DLD1 (cell line): ENCODE measurements around the gene GATC.

Experiments
- in situ Hi-C: cut with HindIII; loops from 2 replicates; pipeline ENCODE4 v1.10.0; 2017; ENCODE audit warnings: low sequenced_read_pairs

Gene GATC

GRCh38 chr12:120445911-120446843, at the start of gene GATC, which contains the start of gene TRIAP1:
GATC (plus strand) TSS chr12:120446444; CDS start chr12:120446481, 37 bp downstream.
TRIAP1 (minus strand) TSS chr12:120446384; CDS start chr12:120446372, 12 bp downstream.
- in situ Hi-C loops = no loop called here

GRCh38 chr12:120397824-120398540, 48.3 kb upstream of the GATC start:
- in situ Hi-C loops = no loop called here

- in situ Hi-C loops = no loop called here
Measured at GRCh38 chr12:120399531-120399930, 46.7 kb upstream of the GATC start.

DNA sequence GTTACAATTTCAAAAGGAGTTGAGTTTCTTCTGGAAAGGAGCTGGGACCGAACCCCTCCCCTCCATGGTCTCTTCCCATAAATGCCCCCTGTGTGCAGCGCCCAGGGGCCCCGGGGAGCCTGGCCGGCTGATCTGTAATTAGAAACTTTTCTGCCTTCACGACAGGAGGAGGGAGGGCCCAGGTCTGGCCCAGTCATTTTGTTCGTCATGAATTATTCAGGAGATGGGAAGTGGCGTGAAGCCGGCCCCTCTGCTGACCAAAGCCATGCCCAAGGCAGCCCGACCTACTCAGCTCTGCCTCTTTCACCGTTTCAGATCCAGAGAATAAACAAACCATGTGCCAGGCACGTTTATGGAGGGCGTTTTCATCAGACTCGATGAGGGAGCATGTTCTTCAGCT, 44.0 kb upstream of the GATC start:
- in situ Hi-C loops = no loop called here

DNA sequence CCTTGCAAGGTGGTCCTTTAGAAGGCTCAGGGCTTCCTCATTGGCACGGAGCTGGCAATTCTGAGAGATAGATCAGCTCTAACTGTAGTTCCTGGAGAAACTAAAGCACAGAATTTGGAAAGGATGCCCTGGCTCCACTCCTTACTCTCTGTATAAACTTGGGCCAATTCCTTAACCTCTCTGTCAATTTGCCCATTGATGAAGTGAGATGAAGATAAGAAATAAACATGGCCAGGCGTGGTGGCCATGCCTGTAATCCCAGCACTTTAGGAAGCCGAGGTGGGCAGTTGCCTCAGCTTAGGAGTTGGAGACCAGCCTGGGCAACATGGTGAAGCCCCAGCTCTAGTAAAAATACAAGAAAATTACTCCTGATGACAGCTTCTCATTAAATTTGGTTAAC, 42.4 kb upstream of the GATC start:
- in situ Hi-C loops = no loop called here

- in situ Hi-C loops = no loop called here
Measured at GRCh38 chr12:120404271-120404670, 42.0 kb upstream of the GATC start.

GRCh38 chr12:120406069-120406468, 40.2 kb upstream of the GATC start:
- in situ Hi-C loops = no loop called here

DNA sequence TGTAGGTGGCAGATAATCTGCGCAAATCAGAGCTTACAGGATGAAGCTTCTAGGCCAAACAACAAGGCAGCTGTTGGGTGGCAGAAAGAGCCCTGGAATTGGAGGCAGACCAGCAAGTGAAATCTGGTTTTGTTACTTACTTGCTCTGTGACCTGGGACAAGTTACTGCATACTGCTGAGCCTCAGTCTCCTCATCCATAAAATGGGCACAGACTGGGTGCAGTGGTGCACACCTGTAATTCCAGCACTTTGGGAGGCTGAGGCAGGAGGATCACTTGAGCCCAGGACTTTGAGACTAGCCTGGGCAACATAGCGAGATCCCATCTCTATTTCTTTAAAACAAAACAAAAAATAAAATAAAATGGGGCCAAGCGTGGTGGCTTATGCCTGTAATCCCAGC, 39.7 kb upstream of the GATC start:
- in situ Hi-C loops = no loop called here

DNA sequence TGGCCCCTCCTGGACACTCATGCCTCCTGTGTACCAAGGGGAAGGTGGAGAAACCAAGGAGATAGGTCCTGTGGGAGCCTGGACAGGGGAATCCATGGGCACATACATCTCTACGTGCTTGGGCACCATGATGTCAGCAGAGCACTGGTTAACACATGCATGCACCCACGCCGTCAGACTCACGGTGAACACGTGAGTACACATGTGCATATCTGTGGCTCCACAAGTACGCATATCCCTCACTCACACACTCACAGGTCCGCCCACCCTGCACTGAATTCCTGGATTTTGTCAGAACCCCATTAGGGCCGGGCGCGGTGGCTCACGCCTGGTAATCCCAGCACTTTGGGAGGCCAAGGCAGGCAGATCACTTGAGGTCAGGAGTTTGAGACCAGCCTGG, 37.5 kb upstream of the GATC start:
- in situ Hi-C loops = no loop called here

- in situ Hi-C loops = no loop called here
Measured at GRCh38 chr12:120412421-120412820, 33.8 kb upstream of the GATC start.

DNA sequence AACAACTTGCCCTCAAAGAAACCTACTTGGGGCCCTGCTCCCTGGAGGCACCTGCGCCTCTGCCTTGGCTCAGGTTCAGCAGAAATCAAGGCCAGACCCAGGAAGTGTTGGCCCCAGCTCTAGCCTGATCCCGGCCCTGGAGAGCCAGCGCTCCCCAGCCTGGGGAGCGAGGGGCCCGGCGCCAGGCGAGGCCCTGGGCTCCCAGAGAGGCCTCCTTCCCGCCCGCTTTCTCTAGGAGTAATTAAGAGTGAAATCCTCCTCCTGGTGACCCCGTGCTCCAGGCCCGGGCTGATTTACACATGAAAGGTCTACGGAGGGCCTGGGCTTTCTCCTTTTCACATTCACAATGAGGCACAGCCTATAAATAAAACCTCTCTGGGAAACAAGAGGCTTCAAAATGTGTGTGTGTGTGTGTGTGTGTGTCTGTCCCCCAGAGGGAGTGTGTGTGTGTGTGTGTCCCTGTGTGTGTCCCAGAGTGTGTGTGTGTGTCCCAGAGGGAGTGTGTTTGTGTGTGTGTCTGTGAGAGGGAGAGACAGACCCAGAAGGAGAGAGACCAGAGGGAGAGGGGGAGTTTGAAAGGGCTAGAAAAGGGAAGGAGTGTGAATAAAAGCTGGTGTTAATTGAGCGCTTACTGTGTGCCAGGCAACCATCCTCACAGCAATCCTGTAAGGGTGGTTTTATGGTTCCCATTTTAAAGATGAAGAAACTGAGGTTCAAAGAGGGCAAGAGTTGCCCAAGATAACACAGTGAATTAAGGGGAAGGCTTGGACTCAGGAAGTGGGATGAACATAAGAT, 32.1 kb upstream of the GATC start:
- in situ Hi-C loops = no loop called here

GRCh38 chr12:120416490-120417216, 29.6 kb upstream of the GATC start:
- in situ Hi-C loops = no loop called here

- in situ Hi-C loops = no loop called here
Measured at GRCh38 chr12:120417917-120418580, 28.2 kb upstream of the GATC start.

DNA sequence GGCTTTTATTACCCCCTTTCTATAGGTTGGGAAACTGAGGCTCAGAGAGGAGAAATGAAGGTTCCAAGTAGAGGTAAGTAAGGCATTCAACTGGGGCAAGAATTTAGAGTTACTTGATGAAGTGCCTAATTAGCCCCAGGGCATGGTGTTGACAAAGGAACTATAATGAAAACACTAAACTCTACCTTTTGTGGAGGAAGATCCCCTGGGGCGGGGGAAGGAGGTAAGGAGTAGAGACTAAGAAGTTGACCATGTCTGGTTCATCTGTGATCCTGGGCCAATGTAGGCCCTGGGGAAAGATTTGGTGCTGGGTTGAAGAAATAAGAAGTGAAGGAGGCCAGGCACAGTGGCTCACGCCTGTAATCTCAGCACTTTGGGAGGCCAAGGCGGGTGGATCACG, 24.5 kb upstream of the GATC start:
- in situ Hi-C loops = no loop called here

GRCh38 chr12:120422892-120423456, 23.3 kb upstream of the GATC start:
- in situ Hi-C loops = no loop called here

DNA sequence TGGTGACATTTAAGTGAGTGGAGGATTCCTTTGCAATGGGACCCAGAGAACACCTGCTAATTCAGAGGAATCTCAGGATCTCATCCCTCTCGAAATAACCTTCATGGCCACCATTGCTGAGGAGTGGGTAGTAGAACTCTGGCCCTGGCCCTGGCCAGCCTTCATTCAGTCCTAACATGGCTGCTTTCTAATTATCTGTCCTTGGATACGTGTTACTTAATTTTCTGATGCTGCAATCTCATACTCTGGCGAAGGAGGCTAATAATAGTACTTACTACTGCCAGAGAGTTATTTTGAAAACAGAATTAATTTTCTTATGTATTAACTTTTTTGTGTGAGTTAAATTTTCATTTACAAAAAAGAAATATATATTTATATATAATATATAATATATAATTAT, 20.4 kb upstream of the GATC start:
- in situ Hi-C loops = no loop called here

GRCh38 chr12:120428597-120429229, 17.5 kb upstream of the GATC start:
- in situ Hi-C loops = no loop called here

DNA sequence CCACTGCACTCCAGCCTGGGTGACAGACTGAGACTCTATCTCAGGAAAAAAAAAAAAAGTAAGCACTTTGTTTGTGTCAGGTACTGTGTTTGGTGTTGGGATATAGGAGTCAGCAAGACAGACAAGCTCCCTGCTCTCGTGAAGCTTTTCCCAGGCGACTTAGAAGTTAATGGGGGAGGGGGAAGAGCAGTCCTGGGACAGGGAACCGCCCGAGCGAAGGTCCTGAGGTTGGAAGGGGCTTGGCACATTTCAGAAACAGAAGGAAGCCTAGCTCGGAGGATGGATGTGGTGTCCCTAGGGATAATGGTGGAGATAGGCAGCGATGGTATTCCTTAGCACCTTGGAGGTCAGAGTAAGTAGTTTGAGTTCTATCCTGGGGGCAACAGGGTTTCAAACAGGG, 16.9 kb upstream of the GATC start:
- in situ Hi-C loops = no loop called here
